ENCODE results near the gene ZNF33A.
"Not testable (repeated sequence)": the region's sequence is repeated elsewhere in the genome, so short reads cannot be mapped to it uniquely, and the experiment has no call there.

- not testable (repeated sequence) for TF ChIP-seq CTCF (IDR thresholded peaks at IDR 0.05; ENCODE audit: low read depth, low read length, poor library complexity, severe bottlenecking); EZH2phosphoT487 (IDR thresholded peaks at IDR 0.05; ENCODE audit: borderline replicate concordance, low read length)
These were observed 10.0 kb upstream of the ZNF33A start for GRCh38 chr10:38000474-38000873.

All from DOHH2 (cell line).